Measurements from ENCODE around the gene CUL4A.
"Not testable (repeated sequence)": the region's sequence is repeated elsewhere in the genome, so short reads cannot be mapped to it uniquely, and the experiment has no call there.

The CUL4A gene

GRCh38 chr13:113293686-113294085, 84.3 kb downstream of the CUL4A start:
- DNase-seq = no peak

- no peak for DNase-seq
Measured at GRCh38 chr13:113295776-113296175, 86.4 kb downstream of the CUL4A start.

GRCh38 chr13:113296823-113297369, 87.5 kb downstream of the CUL4A start, which contains the start of gene LAMP1:
Gene LAMP1 (plus strand): TSS chr13:113297239. CDS start chr13:113297435, 196 bp downstream.
- DNase-seq = peak; percentile 100

GRCh38 chr13:113297370-113298042, 88.1 kb downstream of the CUL4A start:
- no peak for DNase-seq

- no peak for DNase-seq
Measured at GRCh38 chr13:113298043-113298945, 88.9 kb downstream of the CUL4A start.

GRCh38 chr13:113299951-113300350, 90.5 kb downstream of the CUL4A start:
- DNase-seq = no peak

- DNase-seq = no peak
Measured at GRCh38 chr13:113302986-113303385, 93.6 kb downstream of the CUL4A start.

- no peak for DNase-seq
Measured at GRCh38 chr13:113304121-113304520, 94.7 kb downstream of the CUL4A start.

- no peak for DNase-seq
Measured at GRCh38 chr13:113305208-113305607, 95.8 kb downstream of the CUL4A start.

- DNase-seq = no peak
Measured at GRCh38 chr13:113307491-113307890, 98.1 kb downstream of the CUL4A start.

- DNase-seq = no peak
Measured at GRCh38 chr13:113309473-113309872, 100.1 kb downstream of the CUL4A start.

- not testable (repeated sequence) for DNase-seq
Measured at GRCh38 chr13:113314112-113314511, 104.7 kb downstream of the CUL4A start.

GRCh38 chr13:113314895-113315470, 105.6 kb downstream of the CUL4A start:
- DNase-seq = not testable (repeated sequence)

GRCh38 chr13:113315992-113316391, 106.6 kb downstream of the CUL4A start:
- DNase-seq = no peak
